SKM-1 treated with dmso at 0.1 percent for 144 hours (cell line): ENCODE measurements around the gene PARP4.
"Not testable (repeated sequence)": the region's sequence is repeated elsewhere in the genome, so short reads cannot be mapped to it uniquely, and the experiment has no call there.

Experiments
- DNase-seq: peaks from one replicate; lab custom pipeline; 2025; ENCODE audit not compliant: unreplicated experiment; lab: John Stamatoyannopoulos, UW

The PARP4 gene

DNA sequence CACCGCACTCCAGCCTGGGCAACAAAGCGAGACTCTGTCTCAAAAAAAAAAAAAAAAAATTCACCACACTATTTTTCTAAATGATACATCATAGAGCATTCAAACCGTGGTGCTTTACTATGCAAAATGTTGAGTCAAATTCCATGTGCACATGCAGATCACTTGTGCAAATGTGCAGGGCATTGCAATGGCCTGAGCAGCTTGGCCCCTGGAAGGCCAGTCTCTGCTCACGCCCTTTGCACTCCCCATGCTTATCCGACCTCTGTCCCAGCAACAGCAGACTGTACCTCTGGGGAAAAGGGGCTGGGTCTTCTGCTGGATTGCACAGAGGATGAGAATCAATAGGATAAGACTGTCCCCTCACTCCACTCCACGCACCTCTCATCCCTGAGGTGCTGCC, 58.5 kb downstream of the PARP4 start:
- DNase-seq, result no peak

GRCh38 chr13:24452044-24452443, 60.5 kb downstream of the PARP4 start:
- DNase-seq, result no peak

- DNase-seq, result no peak
Measured at GRCh38 chr13:24450530-24450929, 62.0 kb downstream of the PARP4 start.

GRCh38 chr13:24444851-24445250, 67.7 kb downstream of the PARP4 start:
- not testable (repeated sequence) for DNase-seq

DNA sequence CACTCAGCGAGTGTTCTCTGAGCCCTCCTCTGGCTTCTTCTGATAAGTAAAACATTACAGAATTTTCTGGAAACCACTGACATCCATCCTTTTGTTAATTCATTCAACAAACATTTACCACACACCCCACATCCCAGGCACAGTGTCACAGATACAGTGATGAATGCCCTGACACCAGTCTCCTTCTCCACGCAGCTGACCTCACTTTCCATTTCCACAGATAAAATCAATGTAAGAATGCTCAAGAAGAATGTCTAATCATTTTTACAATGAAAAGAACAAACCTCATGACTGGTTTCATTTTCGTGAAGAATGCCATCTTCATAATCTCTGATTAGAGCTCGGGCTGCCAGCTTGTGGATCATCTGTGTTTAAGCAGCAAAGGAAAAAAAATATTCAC, 69.2 kb downstream of the PARP4 start:
- no peak for DNase-seq

GRCh38 chr13:24426045-24426444, 86.5 kb downstream of the PARP4 start:
- not testable (repeated sequence) for DNase-seq

DNA sequence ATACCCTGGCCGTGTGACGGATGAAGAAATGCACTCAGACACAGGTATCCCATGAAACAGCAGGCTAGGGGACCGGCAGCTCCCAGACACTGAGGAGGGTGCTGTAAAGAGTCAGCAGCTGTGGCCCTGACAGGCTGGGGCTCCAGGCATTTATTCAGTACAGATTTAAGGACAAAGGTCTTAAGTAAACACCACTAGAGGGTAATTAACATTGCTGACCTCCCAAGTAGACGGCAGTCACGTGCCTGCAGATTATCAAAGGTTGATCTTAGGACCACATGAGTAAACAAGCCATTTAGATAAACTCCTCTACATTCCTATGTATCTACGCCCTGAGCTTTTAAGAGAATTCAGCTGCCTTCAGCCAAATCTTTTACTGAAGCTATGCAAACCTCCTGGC, 92.9 kb downstream of the PARP4 start:
- DNase-seq, result not testable (repeated sequence)

GRCh38 chr13:24407844-24408243, 104.7 kb downstream of the PARP4 start:
- no peak for DNase-seq

- no peak for DNase-seq
Measured at GRCh38 chr13:24406524-24406923, 106.1 kb downstream of the PARP4 start.

DNA sequence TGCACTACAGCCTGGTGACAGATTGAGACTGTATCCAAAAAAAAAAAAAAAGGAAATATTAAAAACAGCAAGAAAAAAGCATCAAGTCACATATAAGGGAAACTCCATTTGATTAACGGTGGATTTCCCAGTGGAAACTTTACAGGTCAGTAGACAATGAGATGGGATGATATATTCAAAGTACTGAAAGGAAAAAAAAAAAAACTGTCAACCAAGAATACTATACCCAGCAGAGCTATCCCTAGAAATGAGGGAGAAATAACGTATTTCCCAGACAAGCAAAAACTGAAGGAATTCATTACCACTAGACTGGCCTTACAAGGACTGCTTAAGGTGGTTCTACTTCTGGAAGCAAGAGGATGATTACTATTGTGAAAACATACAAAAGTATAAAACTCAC, 115.8 kb downstream of the PARP4 start:
- DNase-seq, result no peak

GRCh38 chr13:24392972-24393371, 119.6 kb downstream of the PARP4 start:
- DNase-seq, result no peak

DNA sequence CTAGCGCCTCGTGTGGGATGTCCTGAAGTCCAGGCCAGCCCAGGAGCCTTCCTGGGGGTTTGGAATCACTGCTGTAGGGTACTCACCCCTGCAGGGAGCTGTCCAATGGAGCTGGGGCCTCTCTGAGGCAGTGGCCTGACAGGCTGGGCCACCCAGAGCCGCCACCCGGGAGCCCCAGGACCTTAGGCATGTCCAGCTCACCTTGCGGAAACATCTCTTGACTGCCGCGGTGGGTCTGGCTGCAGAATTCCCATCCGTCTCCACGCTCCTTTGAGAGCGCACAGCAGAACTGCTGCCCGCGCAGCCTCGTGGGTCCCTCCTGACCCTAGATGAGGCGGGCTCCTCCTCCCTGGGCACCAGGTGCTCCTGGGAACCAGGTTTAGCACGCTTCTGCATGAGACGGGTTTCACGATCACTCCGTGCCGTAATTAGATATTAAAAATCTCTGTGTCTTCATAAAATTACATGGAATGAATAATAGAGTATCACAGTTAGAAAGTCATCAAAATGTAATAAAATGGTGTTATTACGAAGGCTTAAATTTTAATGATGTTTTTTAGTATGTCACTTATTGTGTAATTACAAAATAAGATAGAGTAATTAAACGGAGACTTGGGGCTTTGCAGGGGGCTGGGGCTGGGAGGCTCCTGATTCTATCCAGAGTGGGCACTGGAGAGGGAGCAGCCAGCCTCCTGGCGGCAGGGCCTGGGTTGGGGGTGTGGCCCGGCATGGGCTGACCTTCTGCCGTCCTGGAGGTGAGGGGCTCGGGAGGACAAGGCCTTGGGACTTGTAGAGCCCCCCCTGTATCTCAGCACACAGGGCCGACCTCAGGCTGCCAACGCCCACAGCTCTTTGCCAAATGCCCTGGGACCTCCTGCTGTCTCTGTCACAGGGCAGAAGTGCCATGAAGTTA, 120.6 kb downstream of the PARP4 start:
- not testable (repeated sequence) for DNase-seq

DNA sequence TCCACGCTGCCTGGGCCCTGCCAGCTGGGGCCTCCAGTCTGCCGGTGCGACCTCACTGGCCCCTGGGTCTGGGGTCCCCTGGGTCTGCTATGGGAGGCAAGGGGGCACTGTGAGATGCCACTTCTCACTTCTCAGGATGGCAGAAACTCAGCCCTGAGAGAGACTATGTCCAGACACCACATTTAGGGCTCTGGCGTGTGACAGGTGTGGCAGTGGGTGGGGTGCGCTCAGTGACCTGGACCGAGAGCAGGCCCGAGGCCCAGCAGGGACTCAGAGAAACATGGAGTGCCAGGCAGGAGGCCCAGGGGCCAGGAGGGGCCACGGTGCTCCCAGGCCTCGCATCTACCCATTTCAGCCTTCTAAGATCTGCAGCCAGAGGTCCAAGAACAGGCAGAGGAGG, 121.8 kb downstream of the PARP4 start:
- DNase-seq, result not testable (repeated sequence)

- DNase-seq, result no peak
Measured at GRCh38 chr13:24389506-24389905, 123.1 kb downstream of the PARP4 start.

DNA sequence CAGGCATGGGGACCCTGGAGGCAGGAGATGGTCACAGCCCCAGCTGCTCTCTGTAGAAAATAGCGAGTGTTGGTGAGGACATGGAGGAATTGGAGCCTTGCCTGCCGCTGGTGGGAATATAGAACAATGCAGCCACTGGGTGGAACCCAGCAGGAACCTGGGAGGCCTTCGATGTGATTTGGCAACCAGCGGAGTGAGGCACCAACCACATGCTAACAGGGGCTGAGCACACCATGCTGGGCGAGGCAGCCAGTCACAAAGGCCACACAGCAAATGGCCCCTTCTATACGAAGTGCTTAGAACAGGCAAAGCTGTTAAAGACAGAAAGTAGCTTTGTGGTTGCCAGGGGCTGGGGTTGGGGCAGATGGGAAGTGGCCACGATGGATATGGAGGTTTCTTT, 123.8 kb downstream of the PARP4 start:
- DNase-seq, result not testable (repeated sequence)

- no peak for DNase-seq
Measured at GRCh38 chr13:24386816-24387708, 125.5 kb downstream of the PARP4 start.

DNA sequence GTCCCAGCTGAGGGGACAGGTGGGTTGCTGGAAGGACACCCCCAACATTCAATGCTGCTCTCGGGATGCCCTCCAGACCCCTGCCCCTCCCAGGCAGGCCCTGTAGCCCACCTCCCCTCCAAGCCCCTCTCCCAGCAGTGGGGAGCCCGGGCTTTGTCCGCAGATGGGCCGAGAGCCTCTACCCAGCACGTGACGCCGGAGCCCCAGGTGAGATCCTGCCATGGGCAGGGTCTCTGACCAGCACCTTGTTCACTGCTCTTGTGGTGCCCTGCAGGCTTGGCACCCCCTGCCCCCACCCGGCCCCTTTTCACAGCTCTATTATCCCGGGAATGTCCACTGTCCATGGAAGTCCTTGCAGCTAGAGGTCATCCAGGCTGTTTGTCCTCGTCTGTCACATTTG, 126.7 kb downstream of the PARP4 start:
- no peak for DNase-seq

GRCh38 chr13:24384946-24385345, 127.6 kb downstream of the PARP4 start:
- DNase-seq, result not testable (repeated sequence)

GRCh38 chr13:24384091-24384490, 128.5 kb downstream of the PARP4 start:
- not testable (repeated sequence) for DNase-seq

DNA sequence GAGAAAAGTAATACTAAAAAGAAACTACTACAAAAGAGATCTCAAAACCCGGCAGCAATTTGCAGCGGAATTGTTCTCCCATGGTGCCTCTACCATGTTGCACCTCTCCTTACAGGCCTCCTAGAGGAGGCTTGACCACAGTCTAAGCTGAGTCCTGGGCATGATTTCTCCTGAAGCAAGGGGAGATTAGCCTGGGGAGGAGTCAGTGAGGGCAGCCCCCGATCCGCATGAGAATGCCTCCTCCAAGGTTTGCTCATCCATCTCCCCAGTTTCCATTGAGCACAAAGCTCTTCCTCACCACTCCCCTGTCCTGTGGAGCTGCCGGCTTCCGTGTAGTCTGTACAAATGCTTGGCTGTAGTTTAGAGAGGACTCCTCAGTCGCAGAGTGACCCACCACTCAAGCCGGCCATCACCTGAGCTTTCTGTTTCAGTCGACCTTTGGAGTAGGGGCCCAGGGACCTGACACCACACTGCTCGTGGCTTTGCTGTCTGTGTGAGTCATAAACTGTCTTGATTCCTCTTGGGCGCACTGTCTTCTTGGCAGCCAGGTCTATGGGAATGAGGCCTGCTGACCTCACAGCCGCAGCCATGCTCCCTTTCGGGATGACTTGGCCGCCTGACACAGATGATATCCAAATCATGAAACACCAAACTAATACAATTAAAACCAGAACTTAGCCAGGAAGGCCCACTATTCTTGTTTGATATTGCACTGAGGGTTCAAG, 130.9 kb downstream of the PARP4 start:
- no peak for DNase-seq

GRCh38 chr13:24380881-24381280, 131.7 kb downstream of the PARP4 start:
- not testable (repeated sequence) for DNase-seq
